ENCODE data around the gene NUP210. TPM values are rescaled to one million over a fixed set of nuclear protein-coding genes. Genes with fewer than 3 reads are reported as not detected.

The NUP210 gene
- polyA plus RNA-seq, 1 of the 3 experiments (the other 2 are of a cell fraction), result 1.8 TPM

GRCh38 chr3:13277196-13277813 lies 142.8 kb downstream of the NUP210 start:
- Histone ChIP-seq H3K27me3 (ENCODE audit: insufficient read depth) (no peaks in the 10 kb centered on the region; the same call in 1 of the 2 replicates), H3F3A (replicated peaks; ENCODE audit: insufficient read depth) (no peaks in the 10 kb centered on the region), H3K36me3 (replicated peaks in 1 of 2; ENCODE audit: control insufficient read depth in 1 of 2, insufficient read depth in 2 of 2, low read length in 1 of 2) (no peaks in the 10 kb centered on the region), H3K4me2 (no peak overlapping the region), H3K9me2 (no peaks in the 10 kb centered on the region), H3K79me2 (ENCODE audit: insufficient read depth) (no peaks in the 10 kb centered on the region), H3K9me3 (no peaks in the 10 kb centered on the region), H3K27ac (ENCODE audit: low read depth in 2 of 2, low read length in 1 of 2) (no peak overlapping the region), H3K9ac (no peak overlapping the region), H3K4me3 (ENCODE audit: low read depth in 2 of 2, low read length in 1 of 2) (no peak overlapping the region), H4K20me1 (ENCODE audit: insufficient read depth) (no peaks in the 10 kb centered on the region), H3K4me1 (ENCODE audit: control insufficient read depth in 1 of 2, insufficient read depth in 2 of 2, low read depth in 1 of 2, low read length in 1 of 2) (peaks cover 0 to 7% of the 10 kb centered on the region in 2 experiments; a peak in 2 of 4 replicates), H2AFZ (ENCODE audit: low read depth) (no peak overlapping the region)
- WGBS (ENCODE audit: low lambda C conversion rate), result 53% methylated on average over 16 of the region's 16 CpGs
- ChIA-PET CTCF (interaction anchor here (1.0 to 1.4 kb wide), 3 partner anchors 81 to 604 kb away, joined by 3 to 5 read pairs (median 4); no protein-coding TSS in a partner anchor), POLR2A (no interaction called here)
- TF ChIP-seq, protein P1, sequence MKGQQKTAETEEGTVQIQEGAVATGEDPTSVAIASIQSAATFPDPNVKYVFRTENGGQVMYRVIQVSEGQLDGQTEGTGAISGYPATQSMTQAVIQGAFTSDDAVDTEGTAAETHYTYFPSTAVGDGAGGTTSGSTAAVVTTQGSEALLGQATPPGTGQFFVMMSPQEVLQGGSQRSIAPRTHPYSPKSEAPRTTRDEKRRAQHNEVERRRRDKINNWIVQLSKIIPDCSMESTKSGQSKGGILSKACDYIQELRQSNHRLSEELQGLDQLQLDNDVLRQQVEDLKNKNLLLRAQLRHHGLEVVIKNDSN (IDR thresholded peaks at IDR 0.05; ENCODE audit: borderline replicate concordance, low read depth), result no peak
- TF ChIP-seq SIN3A (IDR thresholded peaks at IDR 0.05; ENCODE audit: borderline replicate concordance, low read depth, low read length) (no peak), TEAD4 (IDR thresholded peaks at IDR 0.05; ENCODE audit: borderline replicate concordance, insufficient read depth) (no peak), RFX5 (IDR thresholded peaks at IDR 0.05; ENCODE audit: low read length) (no peak), GABPA (IDR thresholded peaks at IDR 0.05; ENCODE audit: low read depth) (no peak), RCOR1 (IDR thresholded peaks at IDR 0.05; ENCODE audit: low read length) (no peak), IRF3 (IDR thresholded peaks at IDR 0.05; ENCODE audit: low read depth, low read length) (no peak), POLR2AphosphoS5 (IDR thresholded peaks at IDR 0.05; ENCODE audit: low read depth, low read length) (no peak), NRF1 (IDR thresholded peaks at IDR 0.05; ENCODE audit: low read depth, low read length) (no peak), NFIC (IDR thresholded peaks at IDR 0.05; ENCODE audit: borderline replicate concordance) (no peak), EZH2phosphoT487 (IDR thresholded peaks at IDR 0.05; ENCODE audit: borderline replicate concordance, low read depth) (no peak), USF2 (IDR thresholded peaks at IDR 0.05; ENCODE audit: borderline replicate concordance, low read depth, low read length) (no peak), PBX3 (IDR thresholded peaks at IDR 0.05) (no peak), ELF1 (IDR thresholded peaks at IDR 0.05) (no peak)
- TF ChIP-seq, protein P2, sequence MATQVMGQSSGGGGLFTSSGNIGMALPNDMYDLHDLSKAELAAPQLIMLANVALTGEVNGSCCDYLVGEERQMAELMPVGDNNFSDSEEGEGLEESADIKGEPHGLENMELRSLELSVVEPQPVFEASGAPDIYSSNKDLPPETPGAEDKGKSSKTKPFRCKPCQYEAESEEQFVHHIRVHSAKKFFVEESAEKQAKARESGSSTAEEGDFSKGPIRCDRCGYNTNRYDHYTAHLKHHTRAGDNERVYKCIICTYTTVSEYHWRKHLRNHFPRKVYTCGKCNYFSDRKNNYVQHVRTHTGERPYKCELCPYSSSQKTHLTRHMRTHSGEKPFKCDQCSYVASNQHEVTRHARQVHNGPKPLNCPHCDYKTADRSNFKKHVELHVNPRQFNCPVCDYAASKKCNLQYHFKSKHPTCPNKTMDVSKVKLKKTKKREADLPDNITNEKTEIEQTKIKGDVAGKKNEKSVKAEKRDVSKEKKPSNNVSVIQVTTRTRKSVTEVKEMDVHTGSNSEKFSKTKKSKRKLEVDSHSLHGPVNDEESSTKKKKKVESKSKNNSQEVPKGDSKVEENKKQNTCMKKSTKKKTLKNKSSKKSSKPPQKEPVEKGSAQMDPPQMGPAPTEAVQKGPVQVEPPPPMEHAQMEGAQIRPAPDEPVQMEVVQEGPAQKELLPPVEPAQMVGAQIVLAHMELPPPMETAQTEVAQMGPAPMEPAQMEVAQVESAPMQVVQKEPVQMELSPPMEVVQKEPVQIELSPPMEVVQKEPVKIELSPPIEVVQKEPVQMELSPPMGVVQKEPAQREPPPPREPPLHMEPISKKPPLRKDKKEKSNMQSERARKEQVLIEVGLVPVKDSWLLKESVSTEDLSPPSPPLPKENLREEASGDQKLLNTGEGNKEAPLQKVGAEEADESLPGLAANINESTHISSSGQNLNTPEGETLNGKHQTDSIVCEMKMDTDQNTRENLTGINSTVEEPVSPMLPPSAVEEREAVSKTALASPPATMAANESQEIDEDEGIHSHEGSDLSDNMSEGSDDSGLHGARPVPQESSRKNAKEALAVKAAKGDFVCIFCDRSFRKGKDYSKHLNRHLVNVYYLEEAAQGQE (IDR thresholded peaks at IDR 0.05; ENCODE audit: low read depth, low read length), result no peak
- TF ChIP-seq, protein P3, sequence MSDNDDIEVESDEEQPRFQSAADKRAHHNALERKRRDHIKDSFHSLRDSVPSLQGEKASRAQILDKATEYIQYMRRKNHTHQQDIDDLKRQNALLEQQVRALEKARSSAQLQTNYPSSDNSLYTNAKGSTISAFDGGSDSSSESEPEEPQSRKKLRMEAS (IDR thresholded peaks at IDR 0.05; ENCODE audit: low read depth), result no peak
- TF ChIP-seq, protein P4, sequence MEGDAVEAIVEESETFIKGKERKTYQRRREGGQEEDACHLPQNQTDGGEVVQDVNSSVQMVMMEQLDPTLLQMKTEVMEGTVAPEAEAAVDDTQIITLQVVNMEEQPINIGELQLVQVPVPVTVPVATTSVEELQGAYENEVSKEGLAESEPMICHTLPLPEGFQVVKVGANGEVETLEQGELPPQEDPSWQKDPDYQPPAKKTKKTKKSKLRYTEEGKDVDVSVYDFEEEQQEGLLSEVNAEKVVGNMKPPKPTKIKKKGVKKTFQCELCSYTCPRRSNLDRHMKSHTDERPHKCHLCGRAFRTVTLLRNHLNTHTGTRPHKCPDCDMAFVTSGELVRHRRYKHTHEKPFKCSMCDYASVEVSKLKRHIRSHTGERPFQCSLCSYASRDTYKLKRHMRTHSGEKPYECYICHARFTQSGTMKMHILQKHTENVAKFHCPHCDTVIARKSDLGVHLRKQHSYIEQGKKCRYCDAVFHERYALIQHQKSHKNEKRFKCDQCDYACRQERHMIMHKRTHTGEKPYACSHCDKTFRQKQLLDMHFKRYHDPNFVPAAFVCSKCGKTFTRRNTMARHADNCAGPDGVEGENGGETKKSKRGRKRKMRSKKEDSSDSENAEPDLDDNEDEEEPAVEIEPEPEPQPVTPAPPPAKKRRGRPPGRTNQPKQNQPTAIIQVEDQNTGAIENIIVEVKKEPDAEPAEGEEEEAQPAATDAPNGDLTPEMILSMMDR (IDR thresholded peaks at IDR 0.05), result no peak
- no peak for DNase-seq

All from SK-N-SH (cell line).